Vagina (tissue), 2 donors: ENCODE results near the gene TMEM135. TPM values are rescaled to one million over a fixed set of nuclear protein-coding genes. Genes with fewer than 3 reads are reported as not detected.

ENCODE experiments used
- DNase-seq, 2 donors: peaks; one replicate each; pipeline ENCODE4 v3.0.0-alpha.2; 2017; ENCODE audit errors: extremely low spot score in 2 of 2
- H3K27ac ChIP-seq: fragments of 200-600 bp; sonication (generic); one replicate; pipeline ENCODE4 v1.5.1; 2019
- H3K27me3 ChIP-seq: fragments of 200-600 bp; sonication (generic); one replicate; pipeline ENCODE4 v1.5.1; 2019
- H3K36me3 ChIP-seq, 2 donors: fragments of 200-600 bp; sonication (generic); one replicate each; pipeline ENCODE4 v1.5.1; 2017 to 2019
- H3K4me1 ChIP-seq: fragments of 200-600 bp; sonication (generic); one replicate; pipeline ENCODE4 v1.5.1; 2019
- H3K4me3 ChIP-seq, 2 donors: fragments of 200-600 bp; sonication (generic); 1 replicate in 1 of 2; 2 replicates in 1 of 2; pipeline ENCODE4 v1.5.1; 2016 to 2019
- H3K9me3 ChIP-seq: fragments of 200-600 bp; sonication (generic); one replicate; pipeline ENCODE4 v1.5.1; 2019
- POLR2A ChIP-seq, 2 donors: fragments of 450-650 bp; IDR thresholded peaks; one replicate each; pipeline ENCODE4 v1.6.1; 2017; ENCODE audit warnings: antibody characterized with exemption in 2 of 2, mild to moderate bottlenecking in 2 of 2, moderate library complexity in 2 of 2
- POLR2AphosphoS5 ChIP-seq, 2 donors: sonication (generic); formaldehyde crosslinking; IDR thresholded peaks; one replicate each; pipeline ENCODE4 v1.9.0; 2017; ENCODE audit warnings: antibody characterized with exemption in 2 of 2, mild to moderate bottlenecking in 2 of 2, low read depth in 1 of 2; ENCODE audit not compliant: insufficient read depth in 1 of 2
- intact Hi-C: fragments of 100-400 bp; cut with DNase I; formaldehyde crosslinking; loops from one replicate; pipeline ENCODE4 v1.15.1; 2023
- total RNA-seq: library from RNA; depleted of rRNA; stranded (reverse); fragments of >200 nt; gene quantifications from one replicate; pipeline ENCODE4 v1.2.3, GENCODE V29; 2016
- TF ChIP-seq, protein P1 (sequence below), 3 experiments: fragments of 450-650 bp in 2 of 3; fragments of 200-600 bp in 1 of 3; sonication (generic) in 1 of 3; IDR thresholded peaks; one replicate each; pipeline ENCODE4 v1.5.1; 2017 to 2019; ENCODE audit warnings: antibody characterized with exemption in 3 of 3, mild to moderate bottlenecking in 2 of 3, moderate library complexity in 2 of 3

TMEM135 gene
- total RNA-seq, 1 donor from 2014 or later: 17.2 TPM

DNA sequence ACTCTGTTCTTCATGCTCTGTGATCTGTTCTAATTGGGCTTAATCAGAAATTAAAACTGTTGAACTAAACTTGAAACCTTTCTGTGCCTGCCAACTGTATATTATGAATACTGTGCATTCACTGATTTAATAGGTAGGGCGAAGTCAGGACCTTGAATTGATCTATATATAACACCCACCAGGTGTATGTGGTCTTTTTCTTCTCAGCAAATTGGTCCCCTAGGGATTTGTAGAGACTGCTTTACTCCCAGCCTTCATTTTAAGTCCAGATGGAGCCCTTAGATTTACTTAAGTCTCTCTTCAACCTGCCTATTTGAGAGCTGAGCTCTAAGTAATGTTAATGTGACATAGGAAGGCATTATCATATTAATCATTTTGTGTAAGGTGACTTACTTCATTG is 257.5 kb downstream of the TMEM135 start:
- Histone ChIP-seq H3K9me3 (no peaks in the 10 kb centered on the region), H3K27me3 (no peaks in the 10 kb centered on the region), H3K4me3 (no peak overlapping the region), H3K36me3 (no peaks in the 10 kb centered on the region), H3K4me1 (no peaks in the 10 kb centered on the region), H3K27ac (no peak overlapping the region)
- TF ChIP-seq, protein P1, sequence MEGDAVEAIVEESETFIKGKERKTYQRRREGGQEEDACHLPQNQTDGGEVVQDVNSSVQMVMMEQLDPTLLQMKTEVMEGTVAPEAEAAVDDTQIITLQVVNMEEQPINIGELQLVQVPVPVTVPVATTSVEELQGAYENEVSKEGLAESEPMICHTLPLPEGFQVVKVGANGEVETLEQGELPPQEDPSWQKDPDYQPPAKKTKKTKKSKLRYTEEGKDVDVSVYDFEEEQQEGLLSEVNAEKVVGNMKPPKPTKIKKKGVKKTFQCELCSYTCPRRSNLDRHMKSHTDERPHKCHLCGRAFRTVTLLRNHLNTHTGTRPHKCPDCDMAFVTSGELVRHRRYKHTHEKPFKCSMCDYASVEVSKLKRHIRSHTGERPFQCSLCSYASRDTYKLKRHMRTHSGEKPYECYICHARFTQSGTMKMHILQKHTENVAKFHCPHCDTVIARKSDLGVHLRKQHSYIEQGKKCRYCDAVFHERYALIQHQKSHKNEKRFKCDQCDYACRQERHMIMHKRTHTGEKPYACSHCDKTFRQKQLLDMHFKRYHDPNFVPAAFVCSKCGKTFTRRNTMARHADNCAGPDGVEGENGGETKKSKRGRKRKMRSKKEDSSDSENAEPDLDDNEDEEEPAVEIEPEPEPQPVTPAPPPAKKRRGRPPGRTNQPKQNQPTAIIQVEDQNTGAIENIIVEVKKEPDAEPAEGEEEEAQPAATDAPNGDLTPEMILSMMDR (IDR thresholded peaks at IDR 0.05): no peak
- TF ChIP-seq POLR2A (IDR thresholded peaks at IDR 0.05) (no peak), POLR2AphosphoS5 (IDR thresholded peaks at IDR 0.05; ENCODE audit: insufficient read depth in 1 of 2, low read depth in 1 of 2) (no peak)
- DNase-seq: no peak
- intact Hi-C loops: no loop called here

- intact Hi-C loops: no loop called here
- Histone ChIP-seq H3K4me1 (no peaks in the 10 kb centered on the region), H3K36me3 (no peaks in the 10 kb centered on the region), H3K9me3 (no peaks in the 10 kb centered on the region), H3K27ac (no peak overlapping the region), H3K27me3 (no peaks in the 10 kb centered on the region), H3K4me3 (no peak overlapping the region)
- no peak for DNase-seq
- TF ChIP-seq, protein P1 (IDR thresholded peaks at IDR 0.05): no peak
- TF ChIP-seq POLR2AphosphoS5 (IDR thresholded peaks at IDR 0.05; ENCODE audit: insufficient read depth in 1 of 2, low read depth in 1 of 2) (no peak), POLR2A (IDR thresholded peaks at IDR 0.05) (no peak)
These were observed 258.9 kb downstream of the TMEM135 start for GRCh38 chr11:87296627-87297026.

DNA sequence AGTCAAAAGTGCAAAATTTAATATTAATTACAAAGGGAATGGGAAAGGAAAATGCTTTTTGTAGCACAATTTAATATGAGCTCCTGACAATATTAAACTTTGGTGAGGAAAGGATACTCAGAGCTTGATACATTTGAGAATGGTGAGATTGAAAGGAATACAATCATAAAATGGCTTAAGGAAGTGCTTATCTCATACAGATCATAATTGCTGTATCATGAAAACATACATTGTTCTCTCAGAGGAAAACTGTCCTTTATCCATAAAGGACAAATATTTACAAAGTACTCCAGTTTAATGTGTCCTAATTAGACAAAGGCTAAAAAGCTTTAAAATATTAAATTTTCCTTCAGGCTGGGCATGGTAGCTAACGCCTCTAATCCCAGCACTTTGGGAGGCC is 260.4 kb downstream of the TMEM135 start:
- Histone ChIP-seq H3K9me3 (no peaks in the 10 kb centered on the region), H3K27me3 (no peaks in the 10 kb centered on the region), H3K4me3 (no peak overlapping the region), H3K36me3 (no peaks in the 10 kb centered on the region), H3K4me1 (no peaks in the 10 kb centered on the region), H3K27ac (no peak overlapping the region)
- TF ChIP-seq, protein P1 (IDR thresholded peaks at IDR 0.05): no peak
- TF ChIP-seq POLR2AphosphoS5 (IDR thresholded peaks at IDR 0.05; ENCODE audit: insufficient read depth in 1 of 2, low read depth in 1 of 2): no peak
- TF ChIP-seq POLR2A (IDR thresholded peaks at IDR 0.05): no peak
- no peak for DNase-seq
- intact Hi-C loops: no loop called here

GRCh38 chr11:87299041-87299481 is 261.3 kb downstream of the TMEM135 start:
- DNase-seq: no peak
- H3K27me3 ChIP-seq: no peaks in the 10 kb centered on the region
- H3K27ac ChIP-seq: no peak overlapping the region
- no peaks in the 10 kb centered on the region for H3K9me3 ChIP-seq
- H3K4me3 ChIP-seq: no peak overlapping the region
- intact Hi-C loops: no loop called here
- no peaks in the 10 kb centered on the region for H3K4me1 ChIP-seq
- H3K36me3 ChIP-seq: no peaks in the 10 kb centered on the region
- no peak for TF ChIP-seq POLR2A (IDR thresholded peaks at IDR 0.05)
- no peak for TF ChIP-seq POLR2AphosphoS5 (IDR thresholded peaks at IDR 0.05; ENCODE audit: insufficient read depth in 1 of 2, low read depth in 1 of 2)
- TF ChIP-seq, protein P1 (IDR thresholded peaks at IDR 0.05): no peak

GRCh38 chr11:87300640-87301380 is 263.1 kb downstream of the TMEM135 start:
- intact Hi-C loops: no loop called here
- H3K27ac ChIP-seq: no peak overlapping the region

More at GRCh38 chr11:87300640-87301380, 263.1 kb downstream of the TMEM135 start:
- no peak for DNase-seq
- Histone ChIP-seq H3K27me3 (no peaks in the 10 kb centered on the region), H3K4me3 (no peak overlapping the region), H3K36me3 (no peaks in the 10 kb centered on the region), H3K9me3 (no peaks in the 10 kb centered on the region), H3K4me1 (no peaks in the 10 kb centered on the region)
- TF ChIP-seq POLR2AphosphoS5 (IDR thresholded peaks at IDR 0.05; ENCODE audit: insufficient read depth in 1 of 2, low read depth in 1 of 2) (no peak), POLR2A (IDR thresholded peaks at IDR 0.05) (no peak)
- TF ChIP-seq, protein P1 (IDR thresholded peaks at IDR 0.05): no peak
